Testis (tissue), 3 donors: Measurements from ENCODE around the gene POLR2E. TPM values are rescaled to one million over a fixed set of nuclear protein-coding genes. Genes with fewer than 3 reads are reported as not detected.

Experiments used
- DNase-seq: peaks from one replicate; pipeline ENCODE4 v3.0.0-alpha.2; 2019
- H3K27ac ChIP-seq, 2 donors: fragments of 200-600 bp; sonication (generic); one replicate each; pipeline ENCODE4 v1.5.1; 2019
- H3K27me3 ChIP-seq: fragments of 200-600 bp; sonication (generic); one replicate; pipeline ENCODE4 v1.5.1; 2019
- H3K36me3 ChIP-seq: fragments of 200-600 bp; sonication (generic); one replicate; pipeline ENCODE4 v1.5.1; 2017; ENCODE audit warnings: low read depth; ENCODE audit errors: missing control alignments
- H3K4me1 ChIP-seq: fragments of 200-600 bp; sonication (generic); one replicate; pipeline ENCODE4 v1.5.1; 2019
- H3K4me3 ChIP-seq, 2 donors: fragments of 200-600 bp; sonication (generic); one replicate each; pipeline ENCODE4 v1.5.1; 2017 to 2019
- H3K9me3 ChIP-seq: fragments of 200-600 bp; sonication (generic); one replicate; pipeline ENCODE4 v1.5.1; 2017
- POLR2A ChIP-seq: fragments of 450-650 bp; IDR thresholded peaks from one replicate; pipeline ENCODE4 v1.6.1; 2017; ENCODE audit warnings: antibody characterized with exemption, mild to moderate bottlenecking, moderate library complexity
- WGBS, 2 donors: methylation state at CpG; one replicate each; pipeline ENCODE4 v1.1.5; 2018; 5-methylcytosine and 5-hydroxymethylcytosine counted together
- intact Hi-C: fragments of 100-400 bp; cut with DNase I; formaldehyde crosslinking; loops from one replicate; pipeline ENCODE4 v1.15.1; 2023; ENCODE audit warnings: low total_unique reads
- polyA plus RNA-seq: library from polyadenylated mRNA; stranded (reverse); fragments of 350-450 nt; fragmentation: Illumina TruSeq; extraction: RNeasy Lipid Tissue Mini Kit (QIAGEN cat#74804); gene quantifications from one replicate; pipeline ENCODE4 v1.2.3, GENCODE V29; 2014; ENCODE audit warnings: low read depth, low replicate concordance; ENCODE audit not compliant: insufficient read depth
- total RNA-seq, 2 donors: library from RNA; depleted of rRNA; stranded (reverse); fragments of >200 nt; gene quantifications; one replicate each; pipeline ENCODE4 v1.2.3, GENCODE V29; 2016
- TF ChIP-seq, protein P1 (sequence below), 3 experiments: fragments of 450-650 bp in 2 of 3; fragments of 200-600 bp in 1 of 3; sonication (generic) in 1 of 3; IDR thresholded peaks; one replicate each; pipeline ENCODE4 v1.5.1; 2016 to 2019; ENCODE audit warnings: antibody characterized with exemption in 3 of 3, mild to moderate bottlenecking in 2 of 3, moderate library complexity in 1 of 3

Gene POLR2E
- total and polyA plus RNA-seq, 3 donors from 2014 or later = 96.5 to 246 (median 143) TPM

DNA sequence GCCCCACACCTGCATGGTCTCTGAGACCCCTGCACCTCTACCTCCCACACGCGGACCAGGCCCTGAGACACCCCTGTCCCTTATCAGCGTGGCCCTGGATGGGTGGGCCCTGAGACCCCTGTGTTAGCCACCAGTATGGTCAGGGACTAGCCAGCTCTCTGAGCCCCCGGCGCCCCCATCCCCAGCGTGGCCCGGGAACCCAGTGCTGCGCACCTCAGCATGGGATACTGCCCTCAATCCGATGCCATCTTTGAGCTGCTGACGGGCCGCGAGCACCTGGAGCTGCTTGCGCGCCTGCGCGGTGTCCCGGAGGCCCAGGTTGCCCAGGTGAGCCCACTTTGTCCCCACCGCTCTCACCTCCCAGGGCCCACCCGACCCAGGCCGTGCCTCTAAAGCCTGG is 33.2 kb downstream of the POLR2E start:
- intact Hi-C loops = no loop called here
- WGBS, 2 donors = 76 to 77% methylated on average over 15 to 19 of the region's 20 CpGs
- DNase-seq = no peak

DNA sequence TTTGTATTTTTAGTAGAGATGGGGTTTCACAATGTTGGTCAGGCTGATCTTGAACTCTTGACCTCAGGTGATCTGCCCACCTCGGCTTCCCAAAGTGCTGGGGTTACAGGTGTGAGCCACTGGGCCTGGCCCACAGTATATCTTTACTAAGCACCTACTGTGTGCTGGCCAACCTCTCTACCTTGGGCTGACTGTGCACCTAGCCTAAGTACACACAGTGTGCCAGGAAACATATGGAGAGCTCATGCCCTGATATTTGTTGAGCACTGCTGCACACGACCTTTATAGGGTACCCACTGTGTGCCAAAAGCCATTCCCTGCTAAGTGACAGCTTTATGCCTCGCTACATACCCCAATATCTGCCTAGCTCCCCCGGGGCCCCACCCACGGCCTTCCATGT is 34.5 kb downstream of the POLR2E start:
- DNase-seq = no peak
- Histone ChIP-seq H3K4me1 (no peaks in the 10 kb centered on the region), H3K27me3 (no peaks in the 10 kb centered on the region), H3K9me3 (no peaks in the 10 kb centered on the region), H3K4me3 (no peak overlapping the region), H3K27ac (no peak overlapping the region), H3K36me3 (no peaks in the 10 kb centered on the region)
- TF ChIP-seq, protein P1, sequence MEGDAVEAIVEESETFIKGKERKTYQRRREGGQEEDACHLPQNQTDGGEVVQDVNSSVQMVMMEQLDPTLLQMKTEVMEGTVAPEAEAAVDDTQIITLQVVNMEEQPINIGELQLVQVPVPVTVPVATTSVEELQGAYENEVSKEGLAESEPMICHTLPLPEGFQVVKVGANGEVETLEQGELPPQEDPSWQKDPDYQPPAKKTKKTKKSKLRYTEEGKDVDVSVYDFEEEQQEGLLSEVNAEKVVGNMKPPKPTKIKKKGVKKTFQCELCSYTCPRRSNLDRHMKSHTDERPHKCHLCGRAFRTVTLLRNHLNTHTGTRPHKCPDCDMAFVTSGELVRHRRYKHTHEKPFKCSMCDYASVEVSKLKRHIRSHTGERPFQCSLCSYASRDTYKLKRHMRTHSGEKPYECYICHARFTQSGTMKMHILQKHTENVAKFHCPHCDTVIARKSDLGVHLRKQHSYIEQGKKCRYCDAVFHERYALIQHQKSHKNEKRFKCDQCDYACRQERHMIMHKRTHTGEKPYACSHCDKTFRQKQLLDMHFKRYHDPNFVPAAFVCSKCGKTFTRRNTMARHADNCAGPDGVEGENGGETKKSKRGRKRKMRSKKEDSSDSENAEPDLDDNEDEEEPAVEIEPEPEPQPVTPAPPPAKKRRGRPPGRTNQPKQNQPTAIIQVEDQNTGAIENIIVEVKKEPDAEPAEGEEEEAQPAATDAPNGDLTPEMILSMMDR (IDR thresholded peaks at IDR 0.05) = no peak
- TF ChIP-seq POLR2A = no peak
- intact Hi-C loops = no loop called here
- 78 to 85% methylated on average over 5 of the region's 5 CpGs for WGBS, 2 donors

More for the DNA sequence above, 33.2 kb downstream of the POLR2E start:
- Histone ChIP-seq H3K27ac (no peak overlapping the region), H3K4me1 (no peaks in the 10 kb centered on the region), H3K4me3 (no peak overlapping the region), H3K27me3 (no peaks in the 10 kb centered on the region), H3K36me3 (no peaks in the 10 kb centered on the region), H3K9me3 (no peaks in the 10 kb centered on the region)
- TF ChIP-seq POLR2A = no peak
- TF ChIP-seq, protein P1 (IDR thresholded peaks at IDR 0.05) = no peak

DNA sequence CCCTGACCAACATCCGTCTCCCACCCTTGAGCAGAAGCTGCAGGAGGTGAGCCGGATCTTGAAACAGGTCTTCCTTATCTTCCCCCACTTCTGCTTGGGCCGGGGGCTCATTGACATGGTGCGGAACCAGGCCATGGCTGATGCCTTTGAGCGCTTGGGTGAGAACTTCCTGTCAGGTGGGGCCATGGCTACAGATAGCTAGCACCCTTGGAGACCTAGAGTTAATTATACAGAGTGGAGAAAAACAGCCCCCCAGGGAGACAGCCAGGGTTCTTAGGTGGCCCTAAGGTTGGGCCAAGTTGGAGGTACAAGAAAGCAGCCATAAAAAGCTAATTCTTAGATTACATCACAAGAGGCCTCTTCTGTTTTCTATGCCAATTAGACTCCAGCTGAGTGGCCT is 37.1 kb downstream of the POLR2E start:
- no peak overlapping the region for H3K4me3 ChIP-seq
- intact Hi-C loops = no loop called here
- 94 to 96% methylated on average over 5 of the region's 5 CpGs for WGBS, 2 donors
- H3K27ac ChIP-seq = no peak overlapping the region
- no peaks in the 10 kb centered on the region for H3K27me3 ChIP-seq
- no peaks in the 10 kb centered on the region for H3K9me3 ChIP-seq
- no peaks in the 10 kb centered on the region for H3K36me3 ChIP-seq
- no peak for TF ChIP-seq POLR2A
- TF ChIP-seq, protein P1 (IDR thresholded peaks at IDR 0.05) = no peak
- H3K4me1 ChIP-seq = no peaks in the 10 kb centered on the region
- DNase-seq = no peak

DNA sequence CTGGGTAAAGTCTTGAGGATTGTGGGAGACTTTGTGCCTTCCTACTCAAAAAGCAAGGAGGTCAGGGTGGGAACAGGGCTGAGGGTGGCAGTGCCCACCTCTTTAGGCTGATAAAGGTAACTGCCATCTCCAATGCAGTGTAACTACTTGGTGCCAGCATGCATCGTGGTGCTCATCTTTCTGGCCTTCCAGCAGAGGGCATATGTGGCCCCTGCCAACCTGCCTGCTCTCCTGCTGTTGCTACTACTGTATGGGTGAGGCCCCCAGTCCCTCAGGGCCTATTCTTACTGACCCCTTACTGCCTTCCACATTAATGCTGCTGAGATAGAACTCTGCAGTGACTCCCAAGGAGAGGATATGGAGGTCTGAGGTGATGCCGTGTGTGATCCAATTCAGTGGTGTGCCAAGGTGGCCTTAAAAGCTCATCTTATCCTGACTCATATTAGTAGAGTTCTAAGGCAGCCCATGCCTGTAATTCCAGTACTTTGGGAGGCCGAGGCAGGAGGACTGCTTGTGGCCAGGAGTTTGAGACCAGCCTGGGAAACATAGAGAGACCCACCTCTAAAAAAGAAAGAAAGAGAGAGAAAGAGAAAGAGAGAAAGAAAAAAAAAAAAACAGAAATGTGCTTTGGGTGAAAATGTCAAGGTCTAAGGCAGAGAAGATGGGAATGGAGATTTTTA is 37.9 kb downstream of the POLR2E start:
- intact Hi-C loops = no loop called here
- Histone ChIP-seq H3K4me3 (no peak overlapping the region), H3K9me3 (no peaks in the 10 kb centered on the region), H3K27ac (no peak overlapping the region), H3K27me3 (no peaks in the 10 kb centered on the region), H3K36me3 (no peaks in the 10 kb centered on the region), H3K4me1 (no peaks in the 10 kb centered on the region)
- DNase-seq = no peak
- TF ChIP-seq, protein P1 (IDR thresholded peaks at IDR 0.05) = no peak
- no peak for TF ChIP-seq POLR2A
- WGBS, 2 donors = 50 to 51% methylated on average over 3 of the region's 3 CpGs
